Neural cell (in vitro differentiated cells): Measurements from ENCODE around the gene TXNRD3. TPM values are rescaled to one million over a fixed set of nuclear protein-coding genes. Genes with fewer than 3 reads are reported as not detected.

Experiments
- H2AFZ ChIP-seq: fragments of 200-600, 300-800 bp; sonication (generic), shearing (Covaris generic); 2 replicates; pipeline ENCODE4 v1.6.0; 2014; ENCODE audit warnings: low read depth, mild to moderate bottlenecking, antibody characterized with exemption, low read length, moderate library complexity
- H3F3A ChIP-seq: fragments of 200-600 bp; shearing (Covaris generic); 2 replicates; pipeline ENCODE4 v1.6.1; 2016; ENCODE audit warnings: mild to moderate bottlenecking, moderate library complexity, mixed read lengths, antibody characterized with exemption, low read length; ENCODE audit not compliant: insufficient read depth, poor library complexity, severe bottlenecking
- H3K27ac ChIP-seq: fragments of 200-600, 300-800 bp; sonication (generic), shearing (Covaris generic); 2 replicates; pipeline ENCODE4 v1.5.1; 2014; ENCODE audit warnings: mild to moderate bottlenecking, low read length, moderate library complexity
- H3K27me3 ChIP-seq: fragments of 300-800, 200-600 bp; sonication (generic), shearing (Covaris generic); 2 replicates; pipeline ENCODE4 v1.6.0; 2014; ENCODE audit warnings: mild to moderate bottlenecking, low read depth, low read length, moderate library complexity; ENCODE audit not compliant: insufficient read depth
- H3K36me3 ChIP-seq: fragments of 300-800, 200-600 bp; sonication (generic), shearing (Covaris generic); 2 replicates; pipeline ENCODE4 v1.5.1; 2014; ENCODE audit warnings: mild to moderate bottlenecking, antibody characterized with exemption, low read length, moderate library complexity; ENCODE audit not compliant: insufficient read depth
- H3K4me2 ChIP-seq: fragments of 300-800, 200-600 bp; sonication (generic), shearing (Covaris generic); 2 replicates; pipeline ENCODE4 v1.6.0; 2014; ENCODE audit warnings: mild to moderate bottlenecking, low read length
- H3K4me3 ChIP-seq: fragments of 300-800, 200-600 bp; sonication (generic), shearing (Covaris generic); 2 replicates; pipeline ENCODE4 v1.5.1; 2014; ENCODE audit warnings: mild to moderate bottlenecking, low read length, moderate library complexity
- H3K79me2 ChIP-seq: fragments of 200-600 bp; shearing (Covaris generic); replicated peaks from 2 replicates; pipeline ENCODE4 v1.6.0; 2014; ENCODE audit warnings: mild to moderate bottlenecking, low read length, moderate library complexity; ENCODE audit not compliant: insufficient read depth
- H3K9ac ChIP-seq: fragments of 300-800, 200-600 bp; sonication (generic), shearing (Covaris generic); 2 replicates; pipeline ENCODE4 v1.6.1; 2016; ENCODE audit warnings: mild to moderate bottlenecking, low read length, mixed read lengths
- H3K9me2 ChIP-seq: fragments of 200-600 bp; shearing (Covaris generic); 2 replicates; pipeline ENCODE4 v1.6.1; 2016; ENCODE audit warnings: mild to moderate bottlenecking, low read length, mixed read lengths; ENCODE audit not compliant: insufficient read depth
- H3K9me3 ChIP-seq: fragments of 200-600, 300-800 bp; sonication (generic), shearing (Covaris generic); 2 replicates; pipeline ENCODE4 v1.6.1; 2016; ENCODE audit warnings: mild to moderate bottlenecking, mixed run types, low read length, moderate library complexity, mixed read lengths
- H4K20me1 ChIP-seq: fragments of 200-600 bp; shearing (Covaris generic); 2 replicates; pipeline ENCODE4 v1.6.1; 2016; ENCODE audit warnings: mild to moderate bottlenecking, mixed run types; ENCODE audit not compliant: insufficient read depth
- CTCF ChIP-seq: fragments of 450-650 bp; IDR thresholded peaks from 2 replicates; pipeline ENCODE4 v1.5.1; 2014; ENCODE audit warnings: antibody characterized with exemption, mild to moderate bottlenecking, moderate library complexity; ENCODE audit not compliant: poor library complexity, severe bottlenecking
- EP300 ChIP-seq: fragments of 450-650 bp; conservative IDR thresholded peaks from 2 replicates; pipeline ENCODE4 v1.6.1; 2014; ENCODE audit warnings: antibody characterized with exemption, mild to moderate bottlenecking, moderate library complexity; ENCODE audit not compliant: poor library complexity, severe bottlenecking
- EZH2 ChIP-seq: fragments of 200-600, 300-800 bp; shearing (Covaris generic), sonication (generic); IDR thresholded peaks from 2 replicates; pipeline ENCODE4 v1.6.1; 2014; ENCODE audit warnings: antibody characterized with exemption, low read length, borderline replicate concordance, mild to moderate bottlenecking; ENCODE audit not compliant: insufficient read depth, poor library complexity, severe bottlenecking
- MXI1 ChIP-seq: fragments of 450-650 bp; conservative IDR thresholded peaks from 2 replicates; pipeline ENCODE4 v1.6.1; 2014; ENCODE audit warnings: antibody characterized with exemption, mild to moderate bottlenecking; ENCODE audit not compliant: poor library complexity, severe bottlenecking
- POLR2AphosphoS5 ChIP-seq: IDR thresholded peaks from 2 replicates; pipeline ENCODE4 v1.6.1; 2012
- RAD21 ChIP-seq: fragments of 450-650 bp; conservative IDR thresholded peaks from 2 replicates; pipeline ENCODE4 v1.6.1; 2014; ENCODE audit warnings: antibody characterized with exemption, mild to moderate bottlenecking, moderate library complexity
- SMC3 ChIP-seq: fragments of 450-650 bp; conservative IDR thresholded peaks from 2 replicates; pipeline ENCODE4 v1.6.1; 2014; ENCODE audit warnings: antibody characterized with exemption, mild to moderate bottlenecking, moderate library complexity; ENCODE audit not compliant: poor library complexity
- TAF1 ChIP-seq: IDR thresholded peaks from 2 replicates; pipeline ENCODE4 v1.6.1; 2012; ENCODE audit warnings: low read depth
- polyA plus RNA-seq: library from polyadenylated mRNA; depleted of rRNA; stranded (reverse); fragments of >200 nt; gene quantifications from 2 replicates; pipeline ENCODE4 v1.2.3, GENCODE V29; 2014
- TF ChIP-seq, protein P1 (sequence below): IDR thresholded peaks from 2 replicates; pipeline ENCODE4 v1.6.1; 2012; ENCODE audit warnings: borderline replicate concordance

Gene TXNRD3
- polyA plus RNA-seq, 1 donor from 2014 or later: 2.2 TPM

DNA sequence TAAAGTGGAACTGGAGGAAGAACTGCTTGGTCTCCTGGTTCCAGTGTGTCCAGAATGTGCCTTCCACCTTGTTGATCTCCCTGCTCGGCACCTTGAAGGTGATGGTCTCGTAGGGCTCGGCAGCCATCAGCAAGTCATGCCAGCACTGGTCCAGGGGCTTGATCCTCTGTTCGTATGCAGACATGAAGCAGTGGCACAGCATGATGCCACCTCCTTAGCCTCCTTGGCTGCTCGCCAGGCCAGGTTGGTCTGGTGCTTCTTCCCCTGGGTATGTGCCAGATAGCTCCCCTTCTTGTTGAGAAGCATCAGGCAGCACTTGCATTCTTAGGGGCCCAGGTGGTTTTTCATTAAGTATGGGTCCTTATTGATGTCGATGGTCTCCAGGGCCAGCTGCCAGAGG is 17.8 kb upstream of the TXNRD3 start:
- TF ChIP-seq, protein P1, sequence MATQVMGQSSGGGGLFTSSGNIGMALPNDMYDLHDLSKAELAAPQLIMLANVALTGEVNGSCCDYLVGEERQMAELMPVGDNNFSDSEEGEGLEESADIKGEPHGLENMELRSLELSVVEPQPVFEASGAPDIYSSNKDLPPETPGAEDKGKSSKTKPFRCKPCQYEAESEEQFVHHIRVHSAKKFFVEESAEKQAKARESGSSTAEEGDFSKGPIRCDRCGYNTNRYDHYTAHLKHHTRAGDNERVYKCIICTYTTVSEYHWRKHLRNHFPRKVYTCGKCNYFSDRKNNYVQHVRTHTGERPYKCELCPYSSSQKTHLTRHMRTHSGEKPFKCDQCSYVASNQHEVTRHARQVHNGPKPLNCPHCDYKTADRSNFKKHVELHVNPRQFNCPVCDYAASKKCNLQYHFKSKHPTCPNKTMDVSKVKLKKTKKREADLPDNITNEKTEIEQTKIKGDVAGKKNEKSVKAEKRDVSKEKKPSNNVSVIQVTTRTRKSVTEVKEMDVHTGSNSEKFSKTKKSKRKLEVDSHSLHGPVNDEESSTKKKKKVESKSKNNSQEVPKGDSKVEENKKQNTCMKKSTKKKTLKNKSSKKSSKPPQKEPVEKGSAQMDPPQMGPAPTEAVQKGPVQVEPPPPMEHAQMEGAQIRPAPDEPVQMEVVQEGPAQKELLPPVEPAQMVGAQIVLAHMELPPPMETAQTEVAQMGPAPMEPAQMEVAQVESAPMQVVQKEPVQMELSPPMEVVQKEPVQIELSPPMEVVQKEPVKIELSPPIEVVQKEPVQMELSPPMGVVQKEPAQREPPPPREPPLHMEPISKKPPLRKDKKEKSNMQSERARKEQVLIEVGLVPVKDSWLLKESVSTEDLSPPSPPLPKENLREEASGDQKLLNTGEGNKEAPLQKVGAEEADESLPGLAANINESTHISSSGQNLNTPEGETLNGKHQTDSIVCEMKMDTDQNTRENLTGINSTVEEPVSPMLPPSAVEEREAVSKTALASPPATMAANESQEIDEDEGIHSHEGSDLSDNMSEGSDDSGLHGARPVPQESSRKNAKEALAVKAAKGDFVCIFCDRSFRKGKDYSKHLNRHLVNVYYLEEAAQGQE: no peak
- no peak for TF ChIP-seq EZH2
- Histone ChIP-seq H3F3A (no peaks in the 10 kb centered on the region), H3K27ac (no peak overlapping the region), H3K4me2 (no peak overlapping the region), H3K9me3 (no peaks in the 10 kb centered on the region), H4K20me1 (no peaks in the 10 kb centered on the region), H3K9me2 (no peaks in the 10 kb centered on the region), H3K27me3 (no peaks in the 10 kb centered on the region), H3K4me3 (no peak overlapping the region), H3K36me3 (no peaks in the 10 kb centered on the region), H3K79me2 (no peaks in the 10 kb centered on the region), H2AFZ (no peak overlapping the region), H3K9ac (no peak overlapping the region)

- H2AFZ ChIP-seq: no peak overlapping the region
- no peaks in the 10 kb centered on the region for H4K20me1 ChIP-seq
- no peaks in the 10 kb centered on the region for H3K36me3 ChIP-seq
- no peak overlapping the region for H3K9ac ChIP-seq
- H3K9me3 ChIP-seq: no peaks in the 10 kb centered on the region
- H3K4me2 ChIP-seq: no peak overlapping the region
- no peaks in the 10 kb centered on the region for H3K9me2 ChIP-seq
- TF ChIP-seq SMC3 (no peak), EP300 (no peak), RAD21 (no peak), POLR2AphosphoS5 (no peak), EZH2 (no peak), MXI1 (no peak), TAF1 (no peak), CTCF (no peak)
- TF ChIP-seq, protein P1: no peak
- H3K27me3 ChIP-seq: no peaks in the 10 kb centered on the region
- no peaks in the 10 kb centered on the region for H3F3A ChIP-seq
- no peaks in the 10 kb centered on the region for H3K79me2 ChIP-seq
- no peak overlapping the region for H3K27ac ChIP-seq
- no peak overlapping the region for H3K4me3 ChIP-seq
Observed at GRCh38 chr3:126672340-126672739, 17.4 kb upstream of the TXNRD3 start.
